Brain microvascular endothelial cell (primary cell): ENCODE data around the gene CC2D2A.

Experiments used
- DNase-seq: peaks from one replicate; pipeline ENCODE4 v3.0.0-alpha.2; 2020
- H3K27ac ChIP-seq: fragments of 250-450 bp; sonication (Bioruptor Pico); 2 replicates; pipeline ENCODE4 v1.5.1; 2020; ENCODE audit warnings: mild to moderate bottlenecking, moderate library complexity
- H3K27me3 ChIP-seq: fragments of 250-450 bp; sonication (Bioruptor Pico); replicated peaks from 2 replicates; pipeline ENCODE4 v1.5.1; 2020; ENCODE audit warnings: mild to moderate bottlenecking
- H3K36me3 ChIP-seq: fragments of 250-450 bp; sonication (Bioruptor Pico); replicated peaks from 2 replicates; pipeline ENCODE4 v1.5.1; 2020; ENCODE audit warnings: mild to moderate bottlenecking
- H3K4me3 ChIP-seq: 2 replicates; pipeline ENCODE4 v1.5.1; 2011; ENCODE audit warnings: low read depth, mild to moderate bottlenecking, control low read depth, low read length, moderate library complexity
- CTCF ChIP-seq: IDR thresholded peaks from 2 replicates; pipeline ENCODE4 v1.5.1; 2011; ENCODE audit warnings: low read depth, mild to moderate bottlenecking, moderate library complexity, low read length, control low read depth, inconsistent platforms; ENCODE audit errors: missing control alignments
- in situ Hi-C: cut with HindIII; loops from 2 replicates; pipeline ENCODE4 v1.10.0; 2017; ENCODE audit warnings: low sequenced_read_pairs, low pct_ligation_motif_present

CC2D2A gene

GRCh38 chr4:15469402-15470127 is at the start of gene CC2D2A:
Gene CC2D2A (plus strand): TSS chr4:15469882. CDS start chr4:15475933, 6,051 bp downstream.
- in situ Hi-C loops: loop anchor here (25.0 kb wide), 1 partner anchor 232 kb away; no protein-coding TSS in a partner anchor
- Histone ChIP-seq H3K4me3 (peak within 1 kb of the TSS; percentile 52), H3K27me3 (no peaks in the 10 kb centered on the region), H3K36me3 (no peaks in the 10 kb centered on the region), H3K27ac (peak within 1 kb of the TSS; percentile 52)
- DNase-seq: peak; percentile 60
- no peak for TF ChIP-seq CTCF

GRCh38 chr4:15420642-15421041 is 49.0 kb upstream of the CC2D2A start:
- Histone ChIP-seq H3K27me3 (no peaks in the 10 kb centered on the region), H3K27ac (no peak overlapping the region), H3K36me3 (no peaks in the 10 kb centered on the region), H3K4me3 (no peak overlapping the region)
- DNase-seq: peak; percentile 77
- TF ChIP-seq CTCF: peak; percentile 19
- in situ Hi-C loops: no loop called here

GRCh38 chr4:15423285-15423711 is 46.4 kb upstream of the CC2D2A start:
- DNase-seq: no peak
- Histone ChIP-seq H3K36me3 (no peaks in the 10 kb centered on the region), H3K27me3 (no peaks in the 10 kb centered on the region), H3K27ac (no peak overlapping the region), H3K4me3 (no peak overlapping the region)
- in situ Hi-C loops: no loop called here
- no peak for TF ChIP-seq CTCF

GRCh38 chr4:15425520-15425919 is 44.2 kb upstream of the CC2D2A start:
- in situ Hi-C loops: no loop called here
- Histone ChIP-seq H3K27me3 (no peaks in the 10 kb centered on the region), H3K4me3 (no peak overlapping the region), H3K36me3 (no peaks in the 10 kb centered on the region), H3K27ac (no peak overlapping the region)
- no peak for TF ChIP-seq CTCF
- no peak for DNase-seq

GRCh38 chr4:15427161-15427560 is 42.5 kb upstream of the CC2D2A start:
- Histone ChIP-seq H3K27me3 (no peaks in the 10 kb centered on the region), H3K36me3 (no peaks in the 10 kb centered on the region), H3K27ac (no peak overlapping the region), H3K4me3 (no peak overlapping the region)
- TF ChIP-seq CTCF: no peak
- in situ Hi-C loops: no loop called here
- DNase-seq: no peak

GRCh38 chr4:15427701-15428100 is 42.0 kb upstream of the CC2D2A start, which contains the start of gene C1QTNF7:
Gene C1QTNF7 (plus strand): TSS chr4:15428033. CDS start chr4:15435744, 7,711 bp downstream.
- TF ChIP-seq CTCF: no peak

More at GRCh38 chr4:15427701-15428100, 42.0 kb upstream of the CC2D2A start, which contains the start of gene C1QTNF7:
- Histone ChIP-seq H3K27me3 (no peaks in the 10 kb centered on the region), H3K4me3 (no peak within 1 kb of the TSS), H3K36me3 (no peaks in the 10 kb centered on the region), H3K27ac (no peak within 1 kb of the TSS)
- in situ Hi-C loops: no loop called here
- DNase-seq: no peak
